Activated naive CD4-positive, alpha-beta T cell treated with anti-CD3 and anti-CD28 coated beads, Interleukin-2, amount 10 ng/mL, durations not matched to agents 7 days and 5 days (primary cell): ENCODE results near the gene SBF1.

Source experiments
- CTCF ChIA-PET: fragments of 350-600 bp; sonication (Branson Sonifier 250); formaldehyde crosslinking; loops from one replicate; lab custom pipeline; 2021; ENCODE audit warnings: antibody characterized with exemption; lab: Charles Lee
- DNase-seq: peaks from one replicate; pipeline ENCODE4 v3.0.0-alpha.2; 2020
- H3K27ac Mint-ChIP-seq: one replicate; pipeline ENCODE4 v1.8.0; 2021; ENCODE audit warnings: mild to moderate bottlenecking, moderate library complexity, mixed read lengths
- H3K27me3 Mint-ChIP-seq: one replicate; pipeline ENCODE4 v1.8.0; 2021; ENCODE audit warnings: mild to moderate bottlenecking, mixed read lengths
- H3K36me3 Mint-ChIP-seq: one replicate; pipeline ENCODE4 v1.8.0; 2021; ENCODE audit warnings: mixed read lengths
- H3K4me1 Mint-ChIP-seq: one replicate; pipeline ENCODE4 v1.8.0; 2021; ENCODE audit warnings: mixed read lengths
- H3K4me3 Mint-ChIP-seq: one replicate; pipeline ENCODE4 v1.8.0; 2021; ENCODE audit warnings: mild to moderate bottlenecking, moderate library complexity, mixed read lengths
- H3K9me3 Mint-ChIP-seq: one replicate; pipeline ENCODE4 v1.8.0; 2021; ENCODE audit warnings: mixed read lengths

Gene SBF1

GRCh38 chr22:50503475-50504145, 28.8 kb upstream of the SBF1 start:
- CTCF ChIA-PET: no interaction called here
- DNase-seq: peak; percentile 47
- Mint-ChIP-seq H3K27me3 (no peaks in the 10 kb centered on the region), H3K4me1 (peaks cover 10% of the 10 kb centered on the region), H3K36me3 (peaks cover 8% of the 10 kb centered on the region), H3K9me3 (no peaks in the 10 kb centered on the region), H3K4me3 (no peak overlapping the region), H3K27ac (no peak overlapping the region)

- no peak for DNase-seq
- H3K36me3 Mint-ChIP-seq: peaks cover 8% of the 10 kb centered on the region
- peaks cover 11% of the 10 kb centered on the region for H3K4me1 Mint-ChIP-seq
- peaks cover 5% of the 10 kb centered on the region for H3K27me3 Mint-ChIP-seq
- CTCF ChIA-PET: interaction anchor here (0.9 kb wide), 1 partner anchor 33 kb away, joined by 3 read pairs; no protein-coding TSS in a partner anchor
- no peaks in the 10 kb centered on the region for H3K9me3 Mint-ChIP-seq
- H3K27ac Mint-ChIP-seq: no peak overlapping the region
- no peak overlapping the region for H3K4me3 Mint-ChIP-seq
Observed at GRCh38 chr22:50502628-50503474, 28.0 kb upstream of the SBF1 start.

GRCh38 chr22:50502096-50502495, 27.3 kb upstream of the SBF1 start:
- peaks cover 4% of the 10 kb centered on the region for H3K36me3 Mint-ChIP-seq
- DNase-seq: no peak

GRCh38 chr22:50500452-50500851, 25.6 kb upstream of the SBF1 start:
- CTCF ChIA-PET: no interaction called here
- Mint-ChIP-seq H3K27ac (no peak overlapping the region), H3K9me3 (no peaks in the 10 kb centered on the region), H3K4me1 (peaks cover 3% of the 10 kb centered on the region), H3K27me3 (peaks cover 11% of the 10 kb centered on the region), H3K4me3 (no peak overlapping the region), H3K36me3 (peaks cover 4% of the 10 kb centered on the region)
- no peak for DNase-seq

More at GRCh38 chr22:50502096-50502495, 27.3 kb upstream of the SBF1 start:
- peaks cover 8% of the 10 kb centered on the region for H3K27me3 Mint-ChIP-seq
- CTCF ChIA-PET: interaction anchor here (0.9 kb wide), 1 partner anchor 32 kb away, joined by 3 read pairs; no protein-coding TSS in a partner anchor
- H3K27ac Mint-ChIP-seq: no peak overlapping the region
- H3K4me3 Mint-ChIP-seq: no peak overlapping the region
- H3K4me1 Mint-ChIP-seq: peaks cover 8% of the 10 kb centered on the region
- H3K9me3 Mint-ChIP-seq: no peaks in the 10 kb centered on the region

- H3K4me1 Mint-ChIP-seq: peaks cover 3% of the 10 kb centered on the region
- peaks cover 11% of the 10 kb centered on the region for H3K27me3 Mint-ChIP-seq
- H3K27ac Mint-ChIP-seq: peak overlapping the region; percentile 42
- no peaks in the 10 kb centered on the region for H3K9me3 Mint-ChIP-seq
- H3K36me3 Mint-ChIP-seq: peaks cover 4% of the 10 kb centered on the region
- peak; percentile 84 for DNase-seq
- H3K4me3 Mint-ChIP-seq: no peak overlapping the region
- CTCF ChIA-PET: interaction anchor here (0.6 to 2.8 kb wide), 18 partner anchors 10 to 259 kb away, joined by 3 to 21 read pairs (median 6); partner anchors contain the start of genes DENND6B, MIOX, NCAPH2 and SCO2
Observed at GRCh38 chr22:50498322-50498890, 23.6 kb upstream of the SBF1 start.

GRCh38 chr22:50497093-50497492, 22.3 kb upstream of the SBF1 start:
- no peak for DNase-seq
- peaks cover under 1% of the 10 kb centered on the region for H3K36me3 Mint-ChIP-seq
- H3K4me3 Mint-ChIP-seq: no peak overlapping the region
- CTCF ChIA-PET: interaction anchor here (0.7 to 2.8 kb wide), 18 partner anchors 11 to 334 kb away, joined by 3 to 21 read pairs (median 4); partner anchors contain the start of genes DENND6B, LMF2, MIOX and NCAPH2
- H3K4me1 Mint-ChIP-seq: peaks cover 3% of the 10 kb centered on the region
- peaks cover 11% of the 10 kb centered on the region for H3K27me3 Mint-ChIP-seq
- H3K27ac Mint-ChIP-seq: no peak overlapping the region
- H3K9me3 Mint-ChIP-seq: no peaks in the 10 kb centered on the region

GRCh38 chr22:50490531-50491308, 15.9 kb upstream of the SBF1 start:
- H3K4me3 Mint-ChIP-seq: no peak overlapping the region
- H3K27me3 Mint-ChIP-seq: peaks cover 38% of the 10 kb centered on the region
- no peaks in the 10 kb centered on the region for H3K9me3 Mint-ChIP-seq
- CTCF ChIA-PET: no interaction called here
- peak overlapping the region; percentile 72 for H3K27ac Mint-ChIP-seq
- H3K36me3 Mint-ChIP-seq: no peaks in the 10 kb centered on the region
- H3K4me1 Mint-ChIP-seq: peaks cover 13% of the 10 kb centered on the region
- peak; percentile 33 for DNase-seq

GRCh38 chr22:50489363-50490243, 14.8 kb upstream of the SBF1 start:
- H3K36me3 Mint-ChIP-seq: no peaks in the 10 kb centered on the region
- CTCF ChIA-PET: no interaction called here
- peaks cover 41% of the 10 kb centered on the region for H3K27me3 Mint-ChIP-seq
- DNase-seq: no peak
- H3K4me1 Mint-ChIP-seq: peaks cover 16% of the 10 kb centered on the region
- H3K9me3 Mint-ChIP-seq: no peaks in the 10 kb centered on the region
- H3K27ac Mint-ChIP-seq: no peak overlapping the region
- no peak overlapping the region for H3K4me3 Mint-ChIP-seq

- DNase-seq: no peak
- peaks cover 16% of the 10 kb centered on the region for H3K4me1 Mint-ChIP-seq
- no peaks in the 10 kb centered on the region for H3K9me3 Mint-ChIP-seq
- CTCF ChIA-PET: no interaction called here
- H3K27ac Mint-ChIP-seq: no peak overlapping the region
- no peak overlapping the region for H3K4me3 Mint-ChIP-seq
- H3K27me3 Mint-ChIP-seq: peaks cover 45% of the 10 kb centered on the region
- no peaks in the 10 kb centered on the region for H3K36me3 Mint-ChIP-seq
Observed at GRCh38 chr22:50488886-50489285, 14.1 kb upstream of the SBF1 start.

- Mint-ChIP-seq H3K4me3 (no peak overlapping the region), H3K27me3 (peaks cover 45% of the 10 kb centered on the region), H3K36me3 (no peaks in the 10 kb centered on the region), H3K4me1 (peaks cover 16% of the 10 kb centered on the region), H3K27ac (no peak overlapping the region), H3K9me3 (no peaks in the 10 kb centered on the region)
- CTCF ChIA-PET: no interaction called here
- no peak for DNase-seq
Observed at GRCh38 chr22:50488006-50488677, 13.3 kb upstream of the SBF1 start.

- no peak for DNase-seq
- peaks cover 45% of the 10 kb centered on the region for H3K27me3 Mint-ChIP-seq
- CTCF ChIA-PET: interaction anchor here (0.7 kb wide), 1 partner anchor 11 kb away, joined by 4 read pairs; no protein-coding TSS in a partner anchor
- H3K9me3 Mint-ChIP-seq: no peaks in the 10 kb centered on the region
- H3K27ac Mint-ChIP-seq: no peak overlapping the region
- no peak overlapping the region for H3K4me3 Mint-ChIP-seq
- H3K4me1 Mint-ChIP-seq: peaks cover 16% of the 10 kb centered on the region
- H3K36me3 Mint-ChIP-seq: no peaks in the 10 kb centered on the region
Observed at GRCh38 chr22:50487290-50488005, 12.6 kb upstream of the SBF1 start.
